GM12878 (cell line): ENCODE measurements around the gene SCP2. TPM values are rescaled to one million over a fixed set of nuclear protein-coding genes. Genes with fewer than 3 reads are reported as not detected.

Experiments used
- ATAC-seq: fragments of 200-7000 bp; cut with Tn5 transposase; 3 replicates; pipeline ENCODE4 v1.9.1; 2020; ENCODE audit warnings: mild to moderate bottlenecking, moderate library complexity
- BruUV-seq: library from RNA; stranded (reverse); fragments of 400-500 nt; replicated peaks from 2 replicates; lab custom pipeline; 2021; lab: Mats Ljungman, UMichigan
- CTCF ChIA-PET: fragments of 300-600 bp; sonication (Branson Sonifier 250); formaldehyde crosslinking; extraction: SDS; loops from one replicate; lab custom pipeline; 2021; ENCODE audit warnings: inconsistent platforms; lab: Yijun Ruan, JAX
- POLR2A ChIA-PET: fragments of 350-600 bp; formaldehyde crosslinking; extraction: SDS; loops from one replicate; lab custom pipeline; 2021; ENCODE audit warnings: inconsistent platforms; lab: Charles Lee
- RAD21 ChIA-PET: fragments of 300-600 bp; sonication (Branson Sonifier 250); formaldehyde crosslinking; loops from one replicate; lab custom pipeline; 2023; ENCODE audit warnings: antibody characterized with exemption; ENCODE audit not compliant: unreplicated experiment; lab: Charles Lee
- SMC1A ChIA-PET: fragments of 300-600 bp; sonication (Branson Sonifier 250); formaldehyde crosslinking; loops from one replicate; lab custom pipeline; 2023; ENCODE audit not compliant: unreplicated experiment, uncharacterized antibody; lab: Charles Lee
- DNase-seq: peaks from one replicate; pipeline ENCODE4 v3.0.0-alpha.2; 2011; ENCODE audit warnings: low read depth, low spot score
- FAIRE-seq: peaks from 3 replicates; lab custom pipeline; 2011; peaks lifted over from hg19 to GRCh38; lab: Jason Lieb, UNC
- H2AFZ ChIP-seq: 2 replicates; pipeline ENCODE4 v1.6.0; 2011; ENCODE audit warnings: low read depth, low read length, control low read depth; ENCODE audit not compliant: control insufficient read depth
- H3K27ac ChIP-seq: 2 replicates; pipeline ENCODE4 v1.5.1; 2011; ENCODE audit warnings: control low read depth; ENCODE audit not compliant: control insufficient read depth, insufficient read depth
- H3K27me3 ChIP-seq, 2 experiments: replicated peaks in 1 of 2; 2 replicates each; pipeline versions ENCODE4 v1.6.0 to v1.6.1; 2011; ENCODE audit warnings: low read length in 1 of 2; ENCODE audit not compliant: control insufficient read depth in 2 of 2, insufficient read depth in 2 of 2
- H3K36me3 ChIP-seq, 2 experiments: 2 replicates each; pipeline ENCODE4 v1.5.1; 2011; ENCODE audit warnings: low read length in 1 of 2; ENCODE audit not compliant: control insufficient read depth in 2 of 2, insufficient read depth in 2 of 2
- H3K4me1 ChIP-seq: 2 replicates; pipeline ENCODE4 v1.6.1; 2011; ENCODE audit warnings: mild to moderate bottlenecking, low read length, moderate library complexity, mixed read lengths; ENCODE audit not compliant: control insufficient read depth, insufficient read depth
- H3K4me2 ChIP-seq: 2 replicates; pipeline ENCODE4 v1.6.0; 2011; ENCODE audit warnings: control low read depth; ENCODE audit not compliant: control insufficient read depth, insufficient read depth
- H3K4me3 ChIP-seq: fragments of 200-600 bp; sonication (generic); 2 replicates; pipeline ENCODE4 v1.5.1; 2016
- H3K79me2 ChIP-seq: 2 replicates; pipeline ENCODE4 v1.6.0; 2011; ENCODE audit warnings: low read length; ENCODE audit not compliant: control insufficient read depth, insufficient read depth
- H3K9ac ChIP-seq: 2 replicates; pipeline ENCODE4 v1.8.0; 2011; ENCODE audit warnings: low read length, control low read depth, mixed read lengths; ENCODE audit not compliant: control insufficient read depth, insufficient read depth
- H3K9me3 ChIP-seq: replicated peaks from 3 replicates; pipeline ENCODE4 v1.5.1; 2011; ENCODE audit warnings: mild to moderate bottlenecking, low read length; ENCODE audit not compliant: control insufficient read depth, insufficient read depth
- H4K20me1 ChIP-seq: 2 replicates; pipeline ENCODE4 v1.6.0; 2011; ENCODE audit not compliant: control insufficient read depth, insufficient read depth
- ATF3 ChIP-seq: IDR thresholded peaks from 2 replicates; pipeline ENCODE4 v1.6.1; 2011; ENCODE audit warnings: low read depth, mild to moderate bottlenecking, low read length, moderate library complexity, borderline replicate concordance; ENCODE audit errors: extremely low read depth
- ATF7 ChIP-seq: fragments of 450-650 bp; IDR thresholded peaks from 2 replicates; pipeline ENCODE4 v1.6.1; 2016; ENCODE audit warnings: low read depth, mild to moderate bottlenecking
- E2F8 ChIP-seq: fragments of 450-650 bp; IDR thresholded peaks from 2 replicates; pipeline ENCODE4 v1.6.1; 2018; ENCODE audit warnings: mild to moderate bottlenecking, low read depth, moderate library complexity; ENCODE audit not compliant: partially characterized antibody
- GABPA ChIP-seq: IDR thresholded peaks from 2 replicates; pipeline ENCODE4 v1.6.1; 2014; ENCODE audit warnings: antibody characterized with exemption, low read depth, mild to moderate bottlenecking, inconsistent platforms
- KAT2A ChIP-seq: conservative IDR thresholded peaks from 2 replicates; pipeline ENCODE4 v1.6.1; 2011; ENCODE audit warnings: low read depth, low read length; ENCODE audit not compliant: control insufficient read depth
- MAX ChIP-seq: IDR thresholded peaks from 2 replicates; pipeline ENCODE4 v1.6.1; 2012; ENCODE audit warnings: low read depth, low read length, improper control_type of control experiment
- PAX5 ChIP-seq: IDR thresholded peaks from 2 replicates; pipeline ENCODE4 v1.6.1; 2011; ENCODE audit warnings: low read depth, low read length, borderline replicate concordance
- POU2F2 ChIP-seq: IDR thresholded peaks from 3 replicates; pipeline ENCODE4 v1.6.1; 2011; ENCODE audit warnings: low read depth, mild to moderate bottlenecking, low read length, borderline replicate concordance
- RAD51 ChIP-seq: fragments of 450-650 bp; IDR thresholded peaks from 2 replicates; pipeline ENCODE4 v1.6.1; 2016; ENCODE audit warnings: moderate library complexity, mild to moderate bottlenecking, inconsistent platforms
- TBL1XR1 ChIP-seq: IDR thresholded peaks from 2 replicates; pipeline ENCODE4 v1.6.1; 2012; ENCODE audit warnings: low read depth, low read length, improper control_type of control experiment
- TCF12 ChIP-seq: IDR thresholded peaks from 2 replicates; pipeline ENCODE4 v1.6.1; 2011; ENCODE audit warnings: low read depth, mild to moderate bottlenecking, low read length
- USF2 ChIP-seq: IDR thresholded peaks from 2 replicates; pipeline ENCODE4 v1.6.1; 2011; ENCODE audit warnings: low read depth, low read length, improper control_type of control experiment, borderline replicate concordance
- ZZZ3 ChIP-seq: IDR thresholded peaks from 2 replicates; pipeline ENCODE4 v1.6.1; 2011; ENCODE audit warnings: low read depth; ENCODE audit not compliant: control insufficient read depth, insufficient read length
- WGBS: methylation state at CpG from one replicate; pipeline ENCODE4 v1.1.6; 2016; ENCODE audit warnings: low lambda C conversion rate; ENCODE audit not compliant: insufficient replicate concordance, insufficient coverage; ENCODE audit errors: missing lambda C conversion rate; 5-methylcytosine and 5-hydroxymethylcytosine counted together
- in situ Hi-C: fragments of 300-500 bp; cut with MboI; formaldehyde crosslinking; loops from 9 replicates; pipeline ENCODE4 v1.14.3; 2018; ENCODE audit warnings: mixed read lengths
- intact Hi-C: fragments of 100-400 bp; cut with micrococcal nuclease; formaldehyde crosslinking; loops from one replicate; pipeline ENCODE4 v1.14.2; 2022; ENCODE audit not compliant: unreplicated experiment
- polyA plus RNA-seq, 11 experiments: library from polyadenylated mRNA; depleted of rRNA in 4 of 11; unstranded in 6 of 11; stranded (reverse) in 5 of 11; fragments of >200 nt; fragmentation: Nextera tagmentation in 4 of 11; fragmentation: Illumina TruSeq in 1 of 11; extraction: Ambion mirVana in 4 of 11; extraction: Trizol in 1 of 11; gene quantifications; 1 replicate in 1 of 11; 2 replicates in 10 of 11; pipeline versions ENCODE4 v1.2.1 to v1.2.3, GENCODE V29; 2011 to 2016; ENCODE audit warnings: inconsistent platforms in 2 of 11, missing spikeins in 2 of 11, low read depth in 1 of 11
- total RNA-seq, 4 experiments: library from RNA; depleted of rRNA in 3 of 4; stranded (reverse); fragments of >200 nt in 3 of 4; fragmentation: Illumina TruSeq in 1 of 4; extraction: Trizol in 1 of 4; gene quantifications; 2 replicates each; pipeline versions ENCODE4 v1.2.1 to v1.2.3, GENCODE V29; 2013 to 2021

The SCP2 gene
- total and polyA plus RNA-seq, 10 of the 15 experiments (the other 5 are each of a cell fraction or from before 2014, with no cell fraction given), result 74.3 to 327 (median 127) TPM

GRCh38 chr1:53051676-53052075 is 124.6 kb downstream of the SCP2 start:
- Histone ChIP-seq H2AFZ (no peak overlapping the region), H3K79me2 (no peaks in the 10 kb centered on the region), H4K20me1 (no peaks in the 10 kb centered on the region), H3K9ac (no peak overlapping the region), H3K4me1 (no peaks in the 10 kb centered on the region), H3K9me3 (no peaks in the 10 kb centered on the region), H3K4me3 (no peak overlapping the region), H3K36me3 (peaks cover 2 to 7% of the 10 kb centered on the region in 2 experiments; a peak in 3 of 4 replicates), H3K27me3 (no peaks in the 10 kb centered on the region), H3K27ac (no peak overlapping the region), H3K4me2 (no peak overlapping the region)
- ChIA-PET SMC1A (no interaction called here), POLR2A (no interaction called here), RAD21 (no interaction called here), CTCF (no interaction called here)
- DNase-seq (no peak), ATAC-seq (no peak), FAIRE-seq (no peak)
- TF ChIP-seq RAD51 (no peak), KAT2A (no peak), PAX5 (no peak), GABPA (no peak), USF2 (no peak)
- WGBS, result 0% methylated on average over 1 of the region's 1 CpG
- no TSS peak for BruUV-seq
- in situ Hi-C loops, result no loop called here
- intact Hi-C loops, result no loop called here

GRCh38 chr1:53057127-53057526 is 130.1 kb downstream of the SCP2 start:
- DNase-seq (no peak), FAIRE-seq (no peak), ATAC-seq (no peak)
- Histone ChIP-seq H3K9me3 (no peaks in the 10 kb centered on the region), H4K20me1 (no peaks in the 10 kb centered on the region), H3K27ac (no peak overlapping the region), H3K79me2 (no peaks in the 10 kb centered on the region), H3K4me3 (no peak overlapping the region), H3K27me3 (peaks cover 3 to 6% of the 10 kb centered on the region in 2 experiments; a peak in 3 of 4 replicates), H3K9ac (no peak overlapping the region), H3K36me3 (no peaks in the 10 kb centered on the region), H3K4me2 (no peak overlapping the region), H2AFZ (no peak overlapping the region), H3K4me1 (no peaks in the 10 kb centered on the region)
- RAD21 ChIA-PET, result interaction anchor here (1.1 kb wide), 1 partner anchor 9 kb away, joined by 3 read pairs; no protein-coding TSS in a partner anchor
- SMC1A ChIA-PET, result interaction anchor here (0.6 kb wide), 1 partner anchor 184 kb away, joined by 3 read pairs; no protein-coding TSS in a partner anchor
- CTCF ChIA-PET, result interaction anchor here (0.5 to 0.8 kb wide), 2 partner anchors 15 to 433 kb away, joined by 3 to 5 read pairs; no protein-coding TSS in a partner anchor
- in situ Hi-C loops, result no loop called here
- 57% methylated on average over 2 of the region's 2 CpGs for WGBS
- intact Hi-C loops, result no loop called here
- POLR2A ChIA-PET, result no interaction called here
- BruUV-seq, result no TSS peak
- no peak for TF ChIP-seq ZZZ3
- no peak for TF ChIP-seq TCF12
- no peak for TF ChIP-seq MAX
- no peak for TF ChIP-seq ATF7
- TF ChIP-seq TBL1XR1, result no peak
- no peak for TF ChIP-seq E2F8
- TF ChIP-seq POU2F2, result no peak
- TF ChIP-seq ATF3, result no peak
